ENCODE results near the gene HDGF.
A peak's percentile ranks its signal among the peaks of the same experiment; 100 is the strongest.
"Not testable (repeated sequence)": the region's sequence is repeated elsewhere in the genome, so short reads cannot be mapped to it uniquely, and the experiment has no call there.

The HDGF gene

DNA sequence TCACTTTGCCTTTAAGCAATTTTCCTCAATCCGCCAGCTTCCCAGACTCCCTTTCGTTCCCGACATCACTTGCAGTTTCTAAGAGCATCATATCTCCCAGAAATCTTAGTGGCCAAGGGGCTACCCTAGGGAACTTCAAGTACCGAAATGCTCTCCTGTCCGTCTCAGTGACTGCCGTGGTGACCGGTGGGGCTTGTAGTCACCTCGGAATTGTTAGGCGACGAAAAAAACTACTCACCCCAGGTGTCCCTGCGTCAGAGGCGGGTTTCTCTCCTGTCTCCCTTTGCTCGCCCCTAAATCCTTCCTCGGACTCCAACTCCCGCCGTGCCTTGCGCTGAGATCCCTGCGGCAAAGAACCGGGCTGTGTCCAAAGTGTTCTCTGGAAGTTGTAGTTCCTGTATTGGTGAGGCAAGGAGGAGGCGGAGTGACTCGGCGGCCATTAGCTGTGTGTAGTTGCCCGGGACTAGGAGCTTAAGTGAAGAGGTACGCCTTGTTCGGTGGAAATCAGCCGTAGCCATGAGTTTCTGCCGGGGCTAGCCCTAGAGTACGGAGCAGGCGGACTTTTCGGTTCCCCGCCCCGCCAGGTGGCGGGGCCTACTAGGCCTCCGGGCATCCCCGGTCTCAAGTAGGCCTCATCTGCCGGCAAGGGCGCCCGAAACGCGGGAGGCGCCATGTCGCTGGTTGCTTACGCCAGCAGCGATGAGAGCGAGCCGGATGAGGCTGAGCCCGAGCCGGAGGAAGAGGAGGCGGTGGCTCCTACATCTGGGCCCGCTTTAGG lies 15.8 kb upstream of the HDGF start, which contains the start of gene PRCC:
Gene PRCC, plus strand, starts transcription at position 435 of the 778 bp plus-strand sequence. Its CDS starts 237 bp downstream, at position 672.
- peak; percentile 94 to 96 for DNase-seq (ENCODE audit: low read depth in 2 of 2)

DNA sequence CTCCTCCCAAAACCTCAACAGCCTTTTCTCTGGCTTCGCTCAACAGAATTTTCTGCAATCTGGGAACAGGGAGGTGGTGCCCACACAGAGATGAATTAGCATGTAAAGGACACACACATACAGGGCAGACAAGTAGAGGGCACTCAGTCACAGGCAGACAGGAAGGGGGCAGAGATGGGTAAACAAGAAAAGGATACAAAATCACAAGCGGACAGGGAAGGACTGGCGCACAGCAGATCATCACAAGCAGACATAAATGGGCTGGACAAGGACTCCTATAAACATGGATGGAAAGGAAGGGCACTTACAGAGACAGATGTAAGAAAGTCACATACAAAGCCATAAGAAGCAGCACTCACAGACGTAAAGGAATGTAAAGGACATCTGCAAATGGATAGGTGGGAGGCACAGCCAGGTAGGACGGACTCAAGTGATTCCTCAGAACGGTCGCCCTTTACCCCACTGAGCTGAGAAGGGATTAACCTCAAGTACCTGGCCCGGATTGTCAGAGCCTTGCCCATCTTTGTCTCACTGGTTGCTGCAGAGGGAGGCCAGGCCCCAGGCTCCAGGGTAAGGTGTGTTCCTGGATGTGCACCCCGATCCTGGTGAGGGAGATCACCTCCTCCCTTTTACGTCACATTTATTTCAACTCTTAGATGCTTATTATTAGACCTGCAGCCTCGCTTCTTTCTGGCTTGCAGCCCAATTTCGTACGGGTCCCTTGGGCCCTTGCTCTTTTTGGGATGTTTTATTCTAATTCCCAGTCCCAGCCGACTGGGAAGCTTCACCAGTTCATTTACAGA lies 15.0 kb upstream of the HDGF start:
- DNase-seq (ENCODE audit: low read depth in 2 of 2) = no peak

DNA sequence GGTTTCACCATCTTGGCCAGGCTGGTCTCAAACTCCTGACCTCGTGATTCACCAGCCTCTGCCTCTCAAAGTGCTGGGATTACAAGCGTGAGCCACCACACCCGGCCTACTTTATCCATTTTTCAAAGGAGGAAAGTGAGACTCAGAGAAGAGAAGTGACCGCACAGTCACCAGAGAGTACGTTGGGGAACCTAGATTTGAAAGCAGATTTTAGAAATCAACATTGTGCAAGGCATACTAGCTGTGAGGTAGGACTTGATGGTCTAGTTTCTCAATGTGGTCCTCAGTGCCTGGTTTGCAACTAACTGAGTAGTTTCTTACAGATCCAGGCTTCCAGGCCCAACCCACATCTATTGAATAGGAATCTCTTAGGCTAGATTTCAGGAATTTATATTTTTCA lies 14.2 kb upstream of the HDGF start:
- DNase-seq (ENCODE audit: low read depth in 2 of 2) = no peak

DNA sequence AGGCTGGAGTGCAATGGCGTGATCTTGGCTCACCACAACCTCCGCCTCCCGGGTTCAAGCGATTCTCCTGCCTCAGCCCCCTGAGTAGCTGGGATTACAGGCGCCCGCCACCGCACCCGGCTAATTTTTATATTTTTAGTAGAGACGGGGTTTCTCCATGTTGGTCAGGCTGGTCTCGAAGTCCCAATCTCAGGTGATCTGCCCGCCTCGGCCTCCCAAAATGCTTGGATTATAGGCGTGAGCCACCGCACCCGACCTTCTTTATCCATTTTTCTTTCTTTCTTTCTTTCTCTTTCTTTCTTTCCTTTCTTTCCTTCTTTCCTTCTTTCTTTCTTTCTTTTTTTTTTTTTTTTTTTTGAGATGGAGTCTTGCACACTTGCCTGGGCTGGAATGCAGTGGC lies 13.7 kb upstream of the HDGF start:
- not testable (repeated sequence) for DNase-seq (ENCODE audit: low read depth in 2 of 2)

DNA sequence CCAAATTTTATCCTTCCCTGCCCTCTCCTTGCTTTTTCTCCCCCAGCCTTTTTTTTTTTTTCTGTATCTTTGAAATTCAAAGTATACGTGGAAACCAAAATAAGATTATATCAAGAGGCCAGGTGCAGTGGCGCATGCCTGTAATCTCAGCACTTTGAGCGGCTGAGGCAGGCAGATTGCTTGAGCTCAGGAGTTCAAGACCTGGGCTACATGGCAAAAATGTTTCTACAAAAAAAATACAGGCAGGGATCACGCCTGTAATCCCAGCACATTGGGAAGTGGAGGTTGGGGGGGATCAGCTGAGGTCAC lies 9.3 kb upstream of the HDGF start:
- no peak for DNase-seq (ENCODE audit: low read depth in 2 of 2)

DNA sequence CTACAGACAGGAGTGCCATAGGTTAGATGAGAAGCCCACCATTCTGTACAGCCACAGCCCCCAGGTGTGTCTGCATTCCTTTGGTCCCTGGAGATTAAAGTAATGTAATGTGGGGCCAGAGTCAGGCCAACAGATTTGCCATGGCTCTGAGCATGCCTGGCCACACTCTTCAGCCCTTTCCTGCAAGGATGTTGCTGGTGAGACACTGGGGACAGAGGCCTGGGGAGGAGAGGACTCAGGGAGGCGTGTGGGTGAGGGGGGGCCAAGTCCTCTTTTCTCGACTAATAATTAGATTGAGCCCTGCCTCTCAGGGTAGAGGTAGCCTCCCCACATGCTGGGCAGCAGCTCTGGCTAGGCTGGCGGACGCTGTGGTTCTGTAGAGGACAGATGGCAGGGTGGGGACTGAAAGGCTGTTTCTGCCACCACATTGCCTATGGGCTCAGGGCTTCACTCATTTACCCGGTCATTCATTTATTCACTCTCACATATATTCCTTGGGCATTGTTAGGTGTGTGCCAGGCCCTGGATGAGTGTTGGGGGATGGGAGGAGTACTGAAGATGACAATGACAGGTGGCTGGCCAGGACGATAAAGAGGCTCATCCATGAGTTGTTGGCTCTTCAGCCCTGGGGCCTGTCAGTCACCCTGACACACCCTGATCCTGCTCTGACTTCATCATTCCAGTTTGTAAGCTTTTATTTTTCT lies 8.8 kb upstream of the HDGF start:
- no peak for DNase-seq (ENCODE audit: low read depth in 2 of 2)

DNA sequence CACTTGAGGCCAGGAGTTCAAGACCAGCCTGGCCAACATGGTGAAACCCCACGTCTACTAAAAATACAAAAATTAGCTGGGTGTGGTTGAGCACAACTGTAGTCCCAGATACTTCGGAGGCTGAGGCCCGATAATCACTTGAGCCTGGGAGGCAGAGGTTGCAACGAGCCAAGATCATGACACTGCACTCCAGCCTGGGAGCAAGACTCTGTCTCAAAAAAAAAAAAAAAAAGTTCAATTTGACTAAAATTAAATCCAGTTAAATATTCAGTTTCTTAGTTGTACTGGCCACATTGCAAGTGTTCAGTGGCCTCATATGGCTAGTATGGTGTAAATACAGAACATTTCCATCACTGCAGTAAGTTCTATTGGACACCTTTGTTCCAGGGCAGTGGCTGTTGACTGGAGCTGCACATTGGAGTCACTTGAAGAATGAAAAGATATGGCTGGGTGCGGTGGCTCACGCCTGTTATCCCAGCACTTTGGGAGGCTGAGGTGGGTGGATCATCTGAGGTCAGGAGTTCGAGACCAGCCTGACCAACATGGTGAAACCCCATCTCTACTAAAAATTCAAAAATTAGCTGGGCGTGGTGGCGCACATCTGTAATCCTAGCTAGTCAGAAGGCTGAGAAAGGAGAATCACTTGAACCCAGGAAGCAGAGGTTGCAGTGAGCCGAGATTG lies 6.2 kb upstream of the HDGF start:
- not testable (repeated sequence) for DNase-seq (ENCODE audit: low read depth in 2 of 2)

DNA sequence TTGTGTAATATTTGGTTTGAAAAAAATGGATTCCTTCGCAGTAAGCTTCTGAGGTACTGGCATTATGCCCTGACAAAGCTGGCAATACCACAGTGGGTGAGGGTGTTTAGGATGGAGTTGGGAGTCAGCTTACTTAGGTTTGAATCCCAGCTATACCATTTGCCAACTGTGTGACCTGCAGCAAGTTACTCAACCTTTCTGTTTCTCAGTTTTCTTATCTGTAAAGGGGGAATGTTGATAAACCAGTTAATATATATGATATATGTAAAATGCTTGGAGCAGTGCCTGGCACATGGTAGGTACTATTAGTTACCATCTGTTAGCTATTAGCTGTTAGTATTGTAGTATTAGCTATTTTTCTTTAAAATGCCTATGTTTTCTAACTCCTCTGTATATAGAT lies 4.9 kb upstream of the HDGF start:
- no peak for DNase-seq (ENCODE audit: low read depth in 2 of 2)

DNA sequence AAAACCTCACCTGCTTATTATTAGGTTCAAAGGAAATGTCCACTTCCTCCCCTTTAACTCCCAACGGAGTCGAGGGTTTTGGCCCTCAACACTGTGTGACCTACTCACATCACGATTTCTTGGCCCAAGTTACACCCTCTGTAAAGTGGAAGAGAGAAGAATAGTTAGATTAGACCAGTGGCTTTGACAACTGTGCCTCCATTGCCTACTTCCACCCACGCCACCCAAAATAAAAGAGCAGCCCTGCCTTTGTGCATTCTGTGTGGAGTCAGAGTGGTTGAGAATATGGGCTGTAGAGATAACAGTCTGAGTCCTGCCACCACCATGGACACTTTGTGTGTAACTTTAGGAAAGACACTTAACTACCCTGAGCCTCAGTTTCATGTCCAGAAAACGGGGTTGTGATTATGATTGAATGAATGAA lies 4.1 kb upstream of the HDGF start:
- DNase-seq (ENCODE audit: low read depth in 2 of 2) = no peak

DNA sequence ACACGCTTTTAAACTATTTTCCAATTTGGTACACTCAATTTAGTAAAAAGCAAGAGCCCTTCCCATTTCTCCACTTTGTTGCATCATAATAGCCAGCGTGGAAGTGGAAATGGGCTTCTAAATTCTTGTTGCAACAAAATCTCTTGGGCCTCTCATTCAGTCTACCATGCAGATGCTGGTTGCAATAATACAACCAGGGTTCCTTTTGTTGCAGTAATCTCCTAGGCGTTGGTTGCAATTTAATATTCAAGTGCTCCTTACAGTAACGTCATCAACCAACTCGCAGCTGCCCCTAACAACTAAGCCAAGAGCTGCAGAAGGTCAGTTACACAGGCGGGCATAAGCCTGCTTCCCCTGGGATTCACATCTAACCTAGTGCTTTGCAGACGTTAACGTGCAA lies 2.7 kb upstream of the HDGF start:
- DNase-seq (ENCODE audit: low read depth in 2 of 2) = no peak

DNA sequence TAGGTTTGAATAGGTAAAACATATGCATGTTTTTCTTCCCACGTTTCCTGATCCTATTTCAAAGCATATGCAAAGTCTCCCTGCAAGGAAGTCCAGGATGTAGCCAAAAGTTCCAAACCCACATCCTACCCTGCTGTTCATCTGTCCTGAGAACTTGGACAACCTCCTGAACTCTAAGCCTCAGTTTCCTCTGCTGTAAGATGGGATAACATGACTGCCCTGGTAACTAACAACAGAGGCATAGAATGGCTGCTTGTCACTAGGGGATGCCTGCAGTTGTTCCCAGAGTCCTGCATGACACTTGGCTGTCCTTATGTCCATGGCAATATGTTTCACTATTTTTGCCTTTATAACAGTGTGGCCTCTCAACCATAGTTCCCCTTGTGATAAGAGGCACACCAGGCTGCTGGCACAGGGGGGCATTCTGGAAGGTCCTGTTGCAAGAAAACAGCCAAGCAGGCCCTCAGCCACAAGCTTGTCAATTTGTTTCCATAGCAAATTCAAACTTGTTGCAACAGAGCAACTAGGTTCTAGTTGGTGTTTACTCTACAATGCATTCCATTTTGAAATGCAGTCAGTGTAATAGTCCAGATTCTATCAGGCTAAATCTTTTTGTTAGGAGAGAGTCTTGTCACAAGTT lies 1.5 kb upstream of the HDGF start:
- no peak for DNase-seq (ENCODE audit: low read depth in 2 of 2)

DNA sequence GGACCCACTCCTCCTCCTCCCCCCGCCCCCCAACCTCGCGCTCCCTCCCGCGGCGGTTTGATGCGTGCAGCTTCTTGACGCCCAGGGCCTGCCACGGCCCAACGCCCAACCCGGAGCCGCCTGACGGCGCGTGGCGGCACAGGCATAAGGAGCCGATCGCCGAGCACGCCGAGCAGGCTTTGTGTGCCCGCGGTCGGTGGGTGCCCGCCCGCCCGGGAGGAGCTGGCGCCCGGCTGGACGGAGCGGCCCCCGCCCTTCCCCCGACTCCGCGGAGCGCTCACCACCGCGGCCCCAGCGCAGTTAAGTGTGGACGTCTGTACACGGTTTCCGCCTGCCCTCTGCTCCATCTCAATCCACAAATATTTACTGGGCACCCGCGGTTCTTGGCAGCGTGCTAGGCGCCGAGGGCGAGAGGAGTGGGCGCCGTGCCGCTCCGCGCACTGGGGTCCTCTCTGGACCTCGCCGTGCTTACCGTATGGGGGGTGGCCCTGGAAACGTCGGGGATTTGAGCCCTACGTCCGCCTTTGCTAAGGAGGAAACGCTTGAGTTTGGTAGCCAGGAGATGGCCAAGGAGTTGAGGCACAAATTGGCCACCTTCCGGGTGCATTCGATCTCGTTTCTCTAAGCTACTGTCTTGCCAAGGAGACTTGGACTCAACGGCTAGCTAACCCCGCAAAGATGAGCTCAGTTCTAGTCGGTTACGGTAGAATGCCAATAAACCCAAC lies 444 bp upstream of the HDGF start:
- DNase-seq (ENCODE audit: low read depth in 2 of 2) = peak; percentile 94 to 98

DNA sequence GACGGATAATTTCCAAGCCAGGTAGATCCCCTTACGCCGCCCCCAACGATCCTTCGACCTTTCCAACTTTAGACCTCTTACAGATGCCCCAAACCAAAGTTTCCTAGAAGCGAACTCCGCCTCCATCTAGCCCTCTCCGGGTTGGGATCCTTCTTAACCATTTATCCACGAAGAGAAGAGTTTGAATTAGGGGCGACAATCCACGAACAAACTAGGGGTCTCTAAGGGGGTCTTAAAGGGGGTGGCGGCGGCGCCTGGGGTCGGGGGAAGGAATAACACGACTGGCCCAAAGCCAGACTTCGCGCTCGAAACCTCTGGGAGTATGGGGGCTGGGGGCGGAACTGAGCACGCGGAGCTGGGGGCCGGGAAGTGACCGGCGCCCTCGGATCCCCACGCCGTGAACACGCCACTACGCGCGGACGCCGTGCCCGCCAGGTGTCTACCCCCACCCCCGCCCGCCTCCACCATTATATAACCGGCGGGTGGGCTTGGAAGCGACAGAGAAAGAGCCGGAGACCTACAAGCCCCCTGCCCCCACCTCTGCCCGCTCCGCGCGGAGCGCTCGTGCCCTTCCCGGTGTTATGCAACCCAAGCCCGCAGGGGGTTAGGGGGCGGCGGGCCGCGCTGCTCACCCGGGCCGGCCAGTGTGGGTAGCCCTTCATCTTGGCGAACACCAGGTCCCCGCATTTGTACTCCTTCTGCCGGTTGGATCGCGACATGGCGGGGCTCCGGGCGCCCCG lies 594 bp downstream of the HDGF start:
- DNase-seq (ENCODE audit: low read depth in 2 of 2) = no peak

DNA sequence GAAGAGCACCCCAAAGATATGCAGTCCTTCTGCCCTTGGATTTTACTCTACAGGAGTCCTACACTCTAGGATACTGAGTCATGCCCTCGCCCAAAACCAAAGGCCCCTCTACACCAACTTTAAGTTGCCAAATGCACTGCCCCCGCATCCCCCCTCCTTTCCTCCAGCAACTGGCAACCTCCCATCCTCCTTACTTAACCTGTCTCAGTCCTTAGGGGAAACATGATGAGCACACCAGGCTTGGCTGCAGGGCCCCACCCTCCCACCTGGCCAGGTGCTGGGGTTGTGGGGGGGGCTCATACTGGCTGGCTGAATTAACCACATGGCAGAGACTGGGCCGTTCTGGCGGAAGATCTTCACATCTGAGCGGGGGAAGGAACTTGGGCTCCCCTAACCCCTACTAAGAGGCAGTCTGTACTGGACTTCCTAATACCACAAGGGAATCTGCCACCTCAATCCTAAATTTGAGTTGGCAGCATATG lies 1.2 kb downstream of the HDGF start:
- peak in 1 of 2 donors; percentile 40 for DNase-seq (ENCODE audit: low read depth in 2 of 2)

DNA sequence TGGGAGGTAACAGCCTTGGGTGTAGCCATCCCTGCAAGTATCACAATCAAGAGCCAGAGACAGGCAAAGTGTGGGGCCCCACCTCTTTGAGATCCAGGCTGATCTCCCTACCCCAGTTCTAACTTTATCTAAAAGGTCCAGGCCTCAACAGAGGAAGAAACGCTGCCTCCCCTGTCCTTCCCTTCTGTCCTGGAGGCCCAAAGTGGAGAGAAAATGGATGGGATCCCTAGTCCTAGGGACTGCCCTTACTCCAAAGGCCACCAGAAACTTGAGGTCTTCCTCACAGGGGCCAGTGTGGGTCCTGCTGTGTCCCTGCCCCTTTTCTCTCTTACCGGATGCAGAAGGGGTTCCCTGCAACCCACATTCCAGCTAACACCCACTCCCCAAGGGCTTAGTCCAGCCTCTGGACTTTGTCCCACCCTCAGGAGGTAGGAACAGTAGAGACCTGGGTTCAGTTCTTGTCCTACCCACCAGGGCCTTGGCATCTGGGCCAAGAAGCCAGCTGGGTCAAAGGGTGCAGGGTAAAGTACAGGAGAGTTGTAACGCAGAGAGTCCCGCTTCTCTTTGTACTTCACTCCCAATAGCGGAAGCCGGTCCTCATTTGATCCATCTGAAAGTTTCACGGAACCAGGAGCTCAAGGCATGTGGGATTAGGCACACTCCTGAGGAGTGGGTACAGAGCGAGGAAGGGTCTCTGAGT lies 1.9 kb downstream of the HDGF start:
- no peak for DNase-seq (ENCODE audit: low read depth in 2 of 2)

DNA sequence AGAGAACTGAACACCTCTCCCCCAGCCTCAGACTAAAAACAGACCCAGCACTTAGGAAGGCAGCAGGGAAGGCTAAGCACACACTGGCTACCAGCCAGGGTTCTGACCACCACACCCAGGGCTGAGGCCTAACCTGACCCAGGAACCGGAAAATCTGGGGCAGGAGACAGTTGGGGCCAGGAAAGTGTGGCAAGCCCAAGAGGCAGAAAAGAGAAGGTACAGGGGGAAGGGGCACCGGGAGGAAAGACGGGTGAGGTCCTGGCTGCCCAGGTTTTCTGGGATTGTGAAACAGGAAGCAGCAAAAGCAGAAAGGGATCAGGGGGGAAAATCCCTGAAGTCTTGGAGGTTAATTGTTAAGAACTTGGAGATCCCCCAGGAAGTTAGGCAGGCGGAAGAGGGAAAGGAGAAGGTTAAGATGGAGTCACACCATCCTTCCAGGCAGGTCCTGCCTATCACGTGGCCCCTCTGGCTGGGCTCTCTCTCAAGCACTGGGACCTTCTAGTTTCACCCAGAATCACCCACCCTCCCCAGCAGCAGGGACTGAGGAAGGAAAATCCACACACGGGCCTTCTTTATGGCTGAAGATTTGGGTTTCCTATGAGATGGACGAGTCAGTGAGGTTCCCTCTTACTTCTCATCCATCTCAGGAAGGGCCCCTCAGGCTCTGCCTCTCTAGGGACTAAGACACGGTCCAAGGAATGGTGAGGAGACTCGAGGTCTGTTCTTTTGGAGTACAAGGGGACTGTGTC lies 2.6 kb downstream of the HDGF start:
- DNase-seq (ENCODE audit: low read depth in 2 of 2) = no peak

DNA sequence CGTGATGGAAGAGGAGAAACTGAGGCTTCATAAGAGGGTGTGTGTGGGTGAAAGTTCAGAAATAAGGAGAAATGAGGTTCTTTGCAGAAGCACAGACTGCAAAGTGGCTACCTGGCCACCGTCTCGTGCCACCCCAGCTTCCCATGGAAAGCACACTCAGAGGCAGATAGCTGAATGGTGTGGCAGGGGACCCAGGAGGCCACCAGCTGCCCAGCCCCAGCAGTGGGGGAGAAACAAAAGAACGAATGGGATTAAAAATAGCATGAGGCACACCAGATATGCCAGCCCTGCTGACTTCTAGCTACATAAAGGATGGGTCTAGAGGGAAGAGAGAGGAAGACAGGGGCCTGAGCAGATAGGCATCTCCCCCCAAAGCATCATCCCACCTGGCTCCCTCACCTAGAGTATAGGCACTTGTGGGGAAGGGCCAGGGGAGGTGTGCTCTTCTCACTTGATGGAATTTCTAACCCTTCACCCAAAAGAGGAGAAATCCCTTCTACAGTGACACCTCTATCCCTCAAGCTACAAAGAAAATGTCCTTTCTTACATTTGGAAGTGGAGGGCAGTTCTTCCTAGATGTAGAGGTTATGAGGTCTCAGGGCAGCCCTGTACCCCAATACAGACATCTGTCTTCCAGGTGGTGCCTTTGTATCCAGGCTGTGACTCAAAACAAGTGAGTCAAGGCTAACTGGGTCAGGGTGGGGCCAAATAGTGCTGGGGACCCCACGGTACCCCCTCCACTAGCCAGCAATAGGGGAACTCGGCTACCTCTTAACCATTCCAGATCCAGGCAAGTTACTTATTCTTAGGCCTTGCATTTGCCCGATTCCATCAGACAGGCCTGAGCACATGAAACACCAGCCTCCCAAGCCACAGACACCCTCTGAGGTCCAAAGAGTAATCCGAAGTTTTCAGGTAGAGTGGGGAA lies 3.5 kb downstream of the HDGF start:
- DNase-seq (ENCODE audit: low read depth in 2 of 2) = no peak
